ENCODE results near the gene CACFD1. TPM values are rescaled to one million over a fixed set of nuclear protein-coding genes. Genes with fewer than 3 reads are reported as not detected.

The CACFD1 gene
- total and polyA plus RNA-seq, 3 donors from 2014 or later = 34.7 to 47.9 (median 43.3) TPM

DNA sequence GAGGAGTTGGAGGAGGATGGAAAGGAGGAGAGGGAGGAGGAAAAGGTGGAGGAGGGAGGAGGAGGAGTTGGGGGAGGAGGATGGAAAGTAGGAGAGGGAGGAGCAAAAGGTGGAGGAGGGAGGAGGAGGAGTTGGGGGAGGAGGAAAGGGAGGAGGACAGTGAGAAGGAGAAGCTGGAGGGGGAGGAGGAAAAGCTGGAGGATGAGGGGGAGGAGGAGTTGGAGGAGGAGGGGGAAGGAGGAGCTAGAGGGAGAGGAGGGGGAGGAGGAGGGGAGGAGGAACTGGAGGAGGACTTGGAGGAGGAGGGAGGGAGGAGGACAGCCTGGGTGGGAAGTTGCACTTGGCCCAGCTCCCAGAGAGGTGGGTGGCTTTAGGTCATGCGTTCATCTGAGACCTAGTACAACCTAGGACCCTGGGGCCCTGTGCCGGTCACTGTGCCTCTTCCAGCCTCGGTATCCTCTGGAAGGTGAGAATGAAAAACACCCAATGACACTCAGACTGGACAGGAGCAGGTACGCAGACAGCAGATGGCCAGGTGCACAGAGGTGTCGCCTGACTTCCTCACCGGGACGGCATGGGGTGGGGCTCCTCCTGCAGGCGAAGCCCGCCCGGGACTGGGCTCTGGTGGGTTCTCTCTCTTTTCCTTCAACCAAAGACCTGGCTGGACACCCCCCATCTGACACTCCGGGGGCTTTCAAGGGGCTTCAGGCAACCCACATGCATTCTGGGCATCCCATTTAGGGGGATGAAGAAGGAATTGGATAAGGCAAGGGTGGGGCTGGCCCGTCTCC is 31.3 kb downstream of the CACFD1 start:
- H3K9me3 ChIP-seq = no peaks in the 10 kb centered on the region
- H3K4me1 ChIP-seq = peaks cover 41% of the 10 kb centered on the region
- no peak for TF ChIP-seq POLR2A (IDR thresholded peaks at IDR 0.05)
- TF ChIP-seq, protein P1, sequence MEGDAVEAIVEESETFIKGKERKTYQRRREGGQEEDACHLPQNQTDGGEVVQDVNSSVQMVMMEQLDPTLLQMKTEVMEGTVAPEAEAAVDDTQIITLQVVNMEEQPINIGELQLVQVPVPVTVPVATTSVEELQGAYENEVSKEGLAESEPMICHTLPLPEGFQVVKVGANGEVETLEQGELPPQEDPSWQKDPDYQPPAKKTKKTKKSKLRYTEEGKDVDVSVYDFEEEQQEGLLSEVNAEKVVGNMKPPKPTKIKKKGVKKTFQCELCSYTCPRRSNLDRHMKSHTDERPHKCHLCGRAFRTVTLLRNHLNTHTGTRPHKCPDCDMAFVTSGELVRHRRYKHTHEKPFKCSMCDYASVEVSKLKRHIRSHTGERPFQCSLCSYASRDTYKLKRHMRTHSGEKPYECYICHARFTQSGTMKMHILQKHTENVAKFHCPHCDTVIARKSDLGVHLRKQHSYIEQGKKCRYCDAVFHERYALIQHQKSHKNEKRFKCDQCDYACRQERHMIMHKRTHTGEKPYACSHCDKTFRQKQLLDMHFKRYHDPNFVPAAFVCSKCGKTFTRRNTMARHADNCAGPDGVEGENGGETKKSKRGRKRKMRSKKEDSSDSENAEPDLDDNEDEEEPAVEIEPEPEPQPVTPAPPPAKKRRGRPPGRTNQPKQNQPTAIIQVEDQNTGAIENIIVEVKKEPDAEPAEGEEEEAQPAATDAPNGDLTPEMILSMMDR (IDR thresholded peaks at IDR 0.05) = no peak
- WGBS, 2 donors = 76 to 86% methylated on average over 4 to 12 of the region's 12 CpGs
- intact Hi-C loops (cut with DNase I; ENCODE audit: low total_unique reads) = no loop called here
- no peak for DNase-seq
- peak overlapping the region in 1 of 2 donors; percentile 56 for H3K27ac ChIP-seq
- no peaks in the 10 kb centered on the region for H3K27me3 ChIP-seq
- no peaks in the 10 kb centered on the region for H3K36me3 ChIP-seq (ENCODE audit: low read depth, missing control alignments)
- H3K4me3 ChIP-seq = no peak overlapping the region

DNA sequence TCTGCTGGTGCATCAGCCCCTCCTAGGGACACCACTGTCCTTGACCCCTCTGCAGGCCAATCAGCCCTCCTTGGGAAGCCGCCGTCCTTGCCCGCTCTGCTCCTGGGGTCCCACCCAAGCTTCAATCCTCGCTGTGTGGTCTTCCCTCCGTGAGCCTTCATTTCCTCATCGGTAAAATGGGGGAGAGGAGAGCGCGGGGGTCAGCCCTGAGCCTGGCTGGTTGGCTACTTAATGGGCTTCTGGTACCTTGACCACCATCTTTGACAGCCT is 31.8 kb downstream of the CACFD1 start:
- peaks cover 43% of the 10 kb centered on the region for H3K4me1 ChIP-seq
- no peaks in the 10 kb centered on the region for H3K9me3 ChIP-seq
- 66 to 78% methylated on average over 8 of the region's 8 CpGs for WGBS, 2 donors
- H3K4me3 ChIP-seq = no peak overlapping the region
- TF ChIP-seq, protein P1 (IDR thresholded peaks at IDR 0.05) = no peak
- TF ChIP-seq POLR2A (IDR thresholded peaks at IDR 0.05) = no peak
- H3K36me3 ChIP-seq (ENCODE audit: low read depth, missing control alignments) = no peaks in the 10 kb centered on the region
- H3K27me3 ChIP-seq = no peaks in the 10 kb centered on the region
- intact Hi-C loops (cut with DNase I; ENCODE audit: low total_unique reads) = no loop called here
- H3K27ac ChIP-seq = peak overlapping the region in 1 of 2 donors; percentile 56
- DNase-seq = no peak

GRCh38 chr9:133492061-133493021 is 32.6 kb downstream of the CACFD1 start:
- Histone ChIP-seq H3K36me3 (ENCODE audit: low read depth, missing control alignments) (no peaks in the 10 kb centered on the region), H3K27me3 (no peaks in the 10 kb centered on the region), H3K27ac (peak overlapping the region in 1 of 2 donors; percentile 56), H3K9me3 (no peaks in the 10 kb centered on the region), H3K4me3 (no peak overlapping the region), H3K4me1 (peaks cover 51% of the 10 kb centered on the region)
- no peak for DNase-seq
- TF ChIP-seq POLR2A (IDR thresholded peaks at IDR 0.05) = no peak
- TF ChIP-seq, protein P1 (IDR thresholded peaks at IDR 0.05) = no peak
- intact Hi-C loops (cut with DNase I; ENCODE audit: low total_unique reads) = no loop called here
- WGBS, 2 donors = 64 to 71% methylated on average over 14 to 32 of the region's 33 CpGs

- peak; percentile 59 for DNase-seq
- intact Hi-C loops (cut with DNase I; ENCODE audit: low total_unique reads) = no loop called here
- no peak for TF ChIP-seq POLR2A (IDR thresholded peaks at IDR 0.05)
- TF ChIP-seq, protein P1 (IDR thresholded peaks at IDR 0.05) = no peak
- Histone ChIP-seq H3K36me3 (ENCODE audit: low read depth, missing control alignments) (no peaks in the 10 kb centered on the region), H3K27ac (peak overlapping the region in 1 of 2 donors; percentile 56), H3K4me1 (peaks cover 55% of the 10 kb centered on the region), H3K4me3 (no peak overlapping the region), H3K9me3 (no peaks in the 10 kb centered on the region), H3K27me3 (no peaks in the 10 kb centered on the region)
- WGBS, 2 donors = 35% methylated on average over 9 of the region's 11 CpGs; no CpG with 5 or more reads in 1 of the 2 donors
Measured at GRCh38 chr9:133493428-133493827, 33.6 kb downstream of the CACFD1 start.

All from testis (tissue), 3 donors.